IMR-90 (cell line): ENCODE measurements around the gene MCAM. TPM values are rescaled to one million over a fixed set of nuclear protein-coding genes. Genes with fewer than 3 reads are reported as not detected.
A peak's percentile ranks its signal among the peaks of the same experiment; 100 is the strongest.

Source experiments
- ATAC-seq: fragments of 200-7000 bp; cut with Tn5 transposase; 2 replicates; pipeline ENCODE4 v1.9.1; 2020; ENCODE audit warnings: low read depth, mild to moderate bottlenecking, moderate library complexity
- BruUV-seq: library from RNA; stranded (reverse); fragments of 400-500 nt; replicated peaks from 2 replicates; lab custom pipeline; 2021; lab: Mats Ljungman, UMichigan
- CTCF ChIA-PET: fragments of 300-600 bp; formaldehyde crosslinking; extraction: SDS; loops from one replicate; lab custom pipeline; 2021; ENCODE audit warnings: antibody characterized with exemption; lab: Yijun Ruan, JAX
- POLR2A ChIA-PET: fragments of 300-600 bp; sonication (Branson Sonifier 250); formaldehyde crosslinking; loops from one replicate; lab custom pipeline; 2022; ENCODE audit warnings: antibody characterized with exemption; ENCODE audit not compliant: unreplicated experiment; lab: Charles Lee
- DNase-seq: peaks from one replicate; pipeline ENCODE4 v3.0.0; 2013
- H2AFZ ChIP-seq: replicated peaks from 2 replicates; pipeline ENCODE3; 2013; ENCODE audit warnings: low read length, mild to moderate bottlenecking; ENCODE audit not compliant: poor library complexity
- H2AK5ac ChIP-seq: 2 replicates; pipeline ENCODE4 v1.6.1; 2013; ENCODE audit warnings: low read depth, low read length, inconsistent platforms
- H2AK9ac ChIP-seq: replicated peaks from 2 replicates; pipeline ENCODE3; 2013; ENCODE audit warnings: mild to moderate bottlenecking, low read depth, low read length, moderate library complexity; ENCODE audit not compliant: poor library complexity
- H2BK120ac ChIP-seq: 2 replicates; pipeline ENCODE4 v1.6.1; 2013; ENCODE audit warnings: low read depth, low read length, inconsistent platforms
- H2BK15ac ChIP-seq: 3 replicates; pipeline ENCODE4 v1.6.1; 2013; ENCODE audit warnings: low read depth, low read length, inconsistent platforms
- H2BK20ac ChIP-seq: 2 replicates; pipeline ENCODE4 v1.6.1; 2013; ENCODE audit warnings: low read depth, mild to moderate bottlenecking, inconsistent platforms, low read length, moderate library complexity
- H2BK5ac ChIP-seq: 2 replicates; pipeline ENCODE4 v1.6.1; 2013; ENCODE audit warnings: mild to moderate bottlenecking, low read depth, low read length, inconsistent platforms; ENCODE audit not compliant: poor library complexity, severe bottlenecking
- H3K14ac ChIP-seq: replicated peaks from 2 replicates; pipeline ENCODE4 v1.6.1; 2013; ENCODE audit warnings: low read depth, low read length, inconsistent platforms
- H3K18ac ChIP-seq: 2 replicates; pipeline ENCODE4 v1.6.1; 2013; ENCODE audit warnings: low read depth, low read length, control low read depth
- H3K23ac ChIP-seq: 2 replicates; pipeline ENCODE4 v1.6.1; 2013; ENCODE audit warnings: low read depth, low read length, inconsistent platforms
- H3K27ac ChIP-seq: 2 replicates; pipeline ENCODE4 v1.5.1; 2013; ENCODE audit warnings: mild to moderate bottlenecking, control low read depth, low read length; ENCODE audit not compliant: insufficient read depth
- H3K27me3 ChIP-seq: 2 replicates; pipeline ENCODE4 v1.6.1; 2013; ENCODE audit warnings: low read length; ENCODE audit not compliant: control insufficient read depth, insufficient read depth
- H3K36me3 ChIP-seq: 2 replicates; pipeline ENCODE4 v1.6.1; 2013; ENCODE audit warnings: low read length, mixed read lengths; ENCODE audit not compliant: control insufficient read depth, insufficient read depth
- H3K4ac ChIP-seq: 2 replicates; pipeline ENCODE4 v1.6.1; 2013; ENCODE audit warnings: low read depth, low read length, inconsistent platforms
- H3K4me1 ChIP-seq: 2 replicates; pipeline ENCODE4 v1.6.1; 2013; ENCODE audit warnings: low read length, mixed read lengths; ENCODE audit not compliant: control insufficient read depth, insufficient read depth
- H3K4me2 ChIP-seq: 2 replicates; pipeline ENCODE4 v1.6.1; 2013; ENCODE audit warnings: low read depth, mild to moderate bottlenecking, control low read depth, low read length, moderate library complexity
- H3K4me3 ChIP-seq: 2 replicates; pipeline ENCODE4 v1.5.1; 2013; ENCODE audit warnings: low read depth, mild to moderate bottlenecking, control low read depth, low read length, moderate library complexity; ENCODE audit not compliant: insufficient read depth
- H3K56ac ChIP-seq: 2 replicates; pipeline ENCODE4 v1.6.1; 2013; ENCODE audit warnings: low read length, inconsistent platforms; ENCODE audit not compliant: insufficient read depth; ENCODE audit errors: extremely low read depth
- H3K79me1 ChIP-seq, 2 experiments: 2 replicates each; pipeline ENCODE4 v1.6.1; 2013; ENCODE audit warnings: low read length in 2 of 2, inconsistent platforms in 1 of 2, low read depth in 1 of 2
- H3K9ac ChIP-seq: 2 replicates; pipeline ENCODE4 v1.6.1; 2013; ENCODE audit warnings: low read depth, low read length, control low read depth
- H3K9me1 ChIP-seq: 2 replicates; pipeline ENCODE4 v1.6.1; 2013; ENCODE audit warnings: low read length, inconsistent platforms; ENCODE audit not compliant: insufficient read depth
- H3K9me3 ChIP-seq: 2 replicates; pipeline ENCODE4 v1.6.1; 2013; ENCODE audit warnings: low read length; ENCODE audit not compliant: control insufficient read depth, insufficient read depth
- H4K20me1 ChIP-seq: 2 replicates; pipeline ENCODE4 v1.6.1; 2013; ENCODE audit warnings: low read length, inconsistent platforms; ENCODE audit not compliant: insufficient read depth
- H4K5ac ChIP-seq: 2 replicates; pipeline ENCODE4 v1.6.1; 2013; ENCODE audit warnings: mild to moderate bottlenecking, low read depth, low read length, control low read depth
- H4K8ac ChIP-seq, 2 experiments: 2 replicates each; pipeline ENCODE4 v1.6.1; 2013; ENCODE audit warnings: low read depth in 2 of 2, low read length in 2 of 2, control low read depth in 1 of 2, inconsistent platforms in 1 of 2
- H4K91ac ChIP-seq: 2 replicates; pipeline ENCODE4 v1.6.1; 2013; ENCODE audit warnings: low read depth, low read length, inconsistent platforms; ENCODE audit not compliant: insufficient read depth
- BHLHE40 ChIP-seq: fragments of 150-350 bp; IDR thresholded peaks from 2 replicates; pipeline ENCODE4 v1.6.1; 2016; ENCODE audit warnings: mild to moderate bottlenecking, low read depth, low read length
- CEBPB ChIP-seq: IDR thresholded peaks from 2 replicates; pipeline ENCODE4 v1.6.1; 2012; ENCODE audit warnings: low read depth, low read length, improper control_type of control experiment
- CHD1 ChIP-seq: IDR thresholded peaks from 2 replicates; pipeline ENCODE4 v1.6.1; 2012; ENCODE audit warnings: low read depth, low read length, improper control_type of control experiment
- CTCF ChIP-seq: conservative IDR thresholded peaks from 2 replicates; pipeline ENCODE4 v1.5.1; 2012; ENCODE audit warnings: mild to moderate bottlenecking, low read depth, low read length, improper control_type of control experiment
- FOS ChIP-seq: fragments of 150-350 bp; IDR thresholded peaks from 2 replicates; pipeline ENCODE4 v1.6.1; 2016; ENCODE audit warnings: low read depth, low read length
- MAFK ChIP-seq: IDR thresholded peaks from 2 replicates; pipeline ENCODE4 v1.6.1; 2012; ENCODE audit warnings: low read depth, low read length, improper control_type of control experiment
- MAZ ChIP-seq: IDR thresholded peaks from 2 replicates; pipeline ENCODE4 v1.6.1; 2012; ENCODE audit warnings: low read depth, mild to moderate bottlenecking, low read length, improper control_type of control experiment, moderate library complexity, borderline replicate concordance
- MXI1 ChIP-seq: IDR thresholded peaks from 2 replicates; pipeline ENCODE4 v1.6.1; 2012; ENCODE audit warnings: low read depth, mild to moderate bottlenecking, low read length, moderate library complexity, borderline replicate concordance
- NFE2L2 ChIP-seq: fragments of 150-350 bp; IDR thresholded peaks from 2 replicates; pipeline ENCODE4 v1.6.1; 2016; ENCODE audit warnings: low read depth, mild to moderate bottlenecking, low read length
- POLR2A ChIP-seq: IDR thresholded peaks from 2 replicates; pipeline ENCODE4 v1.6.1; 2012; ENCODE audit warnings: mild to moderate bottlenecking, low read depth, low read length
- RAD21 ChIP-seq: IDR thresholded peaks from 2 replicates; pipeline ENCODE4 v1.6.1; 2012; ENCODE audit warnings: low read length, improper control_type of control experiment
- RCOR1 ChIP-seq: IDR thresholded peaks from 2 replicates; pipeline ENCODE4 v1.6.1; 2012; ENCODE audit warnings: mild to moderate bottlenecking, low read length, improper control_type of control experiment; ENCODE audit not compliant: insufficient replicate concordance
- RFX5 ChIP-seq: IDR thresholded peaks from 2 replicates; pipeline ENCODE4 v1.8.0; 2012; ENCODE audit warnings: low read depth, mild to moderate bottlenecking, low read length, moderate library complexity
- SMC3 ChIP-seq: fragments of 150-350 bp; IDR thresholded peaks from 2 replicates; pipeline ENCODE4 v1.6.1; 2016; ENCODE audit warnings: low read depth, mild to moderate bottlenecking, antibody characterized with exemption, low read length, moderate library complexity
- WGBS, 2 experiments: methylation state at CpG; one replicate each; pipeline versions ENCODE4 v1.1.5 to v1.1.7; 2013; ENCODE audit warnings: missing lambda C conversion rate in 2 of 2; ENCODE audit not compliant: insufficient read length in 1 of 2; ENCODE audit errors: extremely low coverage in 2 of 2; 5-methylcytosine and 5-hydroxymethylcytosine counted together
- dilution Hi-C: fragments of 300-500 bp; cut with HindIII; formaldehyde crosslinking; loops from one replicate; pipeline ENCODE4 v1.14.3; 2018; ENCODE audit warnings: low sequenced_read_pairs; ENCODE audit not compliant: unreplicated experiment
- in situ Hi-C: fragments of 300-500 bp; cut with MboI; formaldehyde crosslinking; loops from 3 replicates; pipeline ENCODE4 v1.14.3; 2019; ENCODE audit warnings: low sequenced_read_pairs, inconsistent platforms, mixed read lengths
- intact Hi-C: fragments of 100-400 bp; cut with micrococcal nuclease; formaldehyde crosslinking; loops from 2 replicates; pipeline ENCODE4 v1.10.0; 2022
- polyA plus RNA-seq, 3 experiments: library from polyadenylated mRNA; depleted of rRNA; stranded (reverse); fragments of >200 nt; gene quantifications; 2 replicates each; pipeline ENCODE4 v1.2.3, GENCODE V29; 2012; ENCODE audit warnings: low replicate concordance in 1 of 3
- total RNA-seq: library from RNA; depleted of rRNA; stranded (reverse); fragments of >200 nt; gene quantifications from 2 replicates; pipeline ENCODE4 v1.2.3, GENCODE V29; 2012
- TF ChIP-seq, protein P1 (sequence below): fragments of 150-350 bp; IDR thresholded peaks from 2 replicates; pipeline ENCODE4 v1.6.1; 2017; ENCODE audit warnings: mild to moderate bottlenecking, antibody characterized with exemption, low read length, low read depth

MCAM gene
- total and polyA plus RNA-seq, 2 of the 4 experiments (the other 2 are of a cell fraction): 95.1 to 131 TPM

DNA sequence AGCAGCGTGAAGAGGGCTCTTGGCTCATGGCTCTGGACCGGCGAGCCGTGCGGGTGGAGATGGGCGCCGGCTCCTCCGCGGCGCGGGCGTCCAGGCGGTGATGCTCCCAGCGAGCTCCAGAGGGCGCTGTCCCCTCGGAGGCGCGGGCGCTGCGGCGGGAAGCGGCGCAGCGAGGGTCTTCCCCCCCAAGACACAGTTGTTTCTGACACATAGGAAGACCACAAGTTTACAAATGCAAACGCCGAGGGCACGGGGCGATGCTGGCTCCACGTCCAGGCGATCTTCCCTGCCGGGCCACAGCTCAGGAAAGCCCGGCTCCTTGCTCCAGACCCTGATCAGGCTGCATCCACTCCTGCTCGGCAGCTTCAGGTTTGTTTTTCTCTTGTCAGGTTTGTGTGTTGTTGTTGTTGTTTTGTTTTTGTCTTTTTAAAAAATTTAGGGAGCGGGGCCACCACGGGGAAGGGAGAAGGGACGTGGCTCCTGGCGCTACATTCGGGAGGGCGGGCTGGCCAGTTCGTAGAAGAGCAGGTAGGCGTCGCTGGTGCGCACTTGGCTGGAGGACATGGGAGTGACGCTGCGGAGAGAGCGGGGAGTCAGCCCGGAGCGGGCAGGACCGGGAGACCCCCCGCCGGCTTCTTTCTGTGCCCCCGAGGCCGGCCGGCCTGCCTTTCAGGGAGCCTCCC lies 39.6 kb upstream of the MCAM start:
- no TSS peak for BruUV-seq
- dilution Hi-C loops (no loop called here), in situ Hi-C loops (loop anchor here (5.0 to 25.0 kb wide), 2 partner anchors 116 to 756 kb away; no protein-coding TSS in a partner anchor), intact Hi-C loops (loop anchor here (1.0 kb wide), 2 partner anchors 18 to 118 kb away; no protein-coding TSS in a partner anchor)
- no peaks in the 10 kb centered on the region for H3K9me3 ChIP-seq
- DNase-seq (peak; percentile 66), ATAC-seq (peak; percentile 87)
- no peak overlapping the region for H2BK20ac ChIP-seq
- H2AFZ ChIP-seq: peak overlapping the region; percentile 99
- 0 out of 2 replicates have a peak, but pooled peaks cover 4% of the 10 kb centered on the region for H3K27me3 ChIP-seq
- no peak overlapping the region for H4K5ac ChIP-seq
- H3K9me1 ChIP-seq: peaks cover 3% of the 10 kb centered on the region; the same call in 1 of the 2 replicates
- H3K27ac ChIP-seq: no peak overlapping the region
- peak overlapping the region; percentile 76 for H3K4me2 ChIP-seq
- POLR2A ChIA-PET: interaction anchor here (0.7 to 1.2 kb wide), 3 partner anchors 19 to 983 kb away, joined by 3 to 6 read pairs (median 3); no protein-coding TSS in a partner anchor
- peak overlapping the region; percentile 46 for H3K4me3 ChIP-seq
- no peak overlapping the region for H2BK15ac ChIP-seq
- peak overlapping the region; percentile 36 for H3K4ac ChIP-seq
- peak overlapping the region; percentile 81 for H3K23ac ChIP-seq
- H3K36me3 ChIP-seq: no peaks in the 10 kb centered on the region
- peak overlapping the region; percentile 62; the same call in 1 of the 2 replicates for H3K14ac ChIP-seq
- WGBS, 2 experiments: 0% methylated on average over 4 of the region's 54 CpGs; no CpG with 5 or more reads in 1 of the 2 experiments
- peak overlapping the region; percentile 5; the same call in 1 of the 2 replicates for H3K9ac ChIP-seq
- peaks cover 3% of the 10 kb centered on the region for H3K4me1 ChIP-seq
- peak overlapping the region in 1 of 2 experiments; percentile 60; a peak in 1 of 4 replicates for H4K8ac ChIP-seq
- no peak overlapping the region for H2AK5ac ChIP-seq
- H3K79me1 ChIP-seq: no peaks in the 10 kb centered on the region
- H2BK120ac ChIP-seq: peak overlapping the region; percentile 32; the same call in 1 of the 2 replicates
- H2BK5ac ChIP-seq: no peak overlapping the region
- H4K91ac ChIP-seq: no peak overlapping the region
- H3K18ac ChIP-seq: no peak overlapping the region
- peak overlapping the region; percentile 84 for H2AK9ac ChIP-seq
- no peak overlapping the region for H3K56ac ChIP-seq
- peaks cover 7% of the 10 kb centered on the region; the same call in 1 of the 2 replicates for H4K20me1 ChIP-seq
- CTCF ChIA-PET: interaction anchor here (0.5 to 2.9 kb wide), 27 partner anchors 8 to 830 kb away, joined by 3 to 32 read pairs (median 4); partner anchors contain the start of genes C1QTNF5 and USP2
- TF ChIP-seq CEBPB: no peak
- TF ChIP-seq POLR2A: no peak
- TF ChIP-seq FOS: no peak
- TF ChIP-seq, protein P1, sequence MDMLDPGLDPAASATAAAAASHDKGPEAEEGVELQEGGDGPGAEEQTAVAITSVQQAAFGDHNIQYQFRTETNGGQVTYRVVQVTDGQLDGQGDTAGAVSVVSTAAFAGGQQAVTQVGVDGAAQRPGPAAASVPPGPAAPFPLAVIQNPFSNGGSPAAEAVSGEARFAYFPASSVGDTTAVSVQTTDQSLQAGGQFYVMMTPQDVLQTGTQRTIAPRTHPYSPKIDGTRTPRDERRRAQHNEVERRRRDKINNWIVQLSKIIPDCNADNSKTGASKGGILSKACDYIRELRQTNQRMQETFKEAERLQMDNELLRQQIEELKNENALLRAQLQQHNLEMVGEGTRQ: no peak
- TF ChIP-seq NFE2L2: no peak
- TF ChIP-seq SMC3: peak; percentile 75
- TF ChIP-seq CTCF: peak; percentile 90
- TF ChIP-seq MAFK: no peak
- TF ChIP-seq MXI1: no peak
- TF ChIP-seq CHD1: no peak
- peak; percentile 64; the same call in 1 of the 2 replicates for TF ChIP-seq MAZ
- TF ChIP-seq RFX5: no peak
- no peak for TF ChIP-seq RCOR1
- TF ChIP-seq RAD21: peak; percentile 79
- 0 out of 2 replicates have a peak, but pooled peaks have one; percentile 5 for TF ChIP-seq BHLHE40
